K562 (cell line): ENCODE data around the gene AP1B1. TPM values are rescaled to one million over a fixed set of nuclear protein-coding genes. Genes with fewer than 3 reads are reported as not detected.

Experiments used
- ATAC-seq: fragments of 200-7000 bp; cut with Tn5 transposase; 3 replicates; pipeline ENCODE4 v1.9.1; 2020; ENCODE audit warnings: moderate library complexity
- BruUV-seq: library from RNA; stranded (reverse); fragments of 400-500 nt; replicated peaks from 2 replicates; lab custom pipeline; 2021; lab: Mats Ljungman, UMichigan
- CTCF ChIA-PET: fragments of 300-600 bp; formaldehyde crosslinking; extraction: SDS; loops from one replicate; lab custom pipeline; 2021; ENCODE audit warnings: low intra/inter-chr PET ratio; lab: Yijun Ruan, JAX
- POLR2A ChIA-PET: fragments of 300-600, 350-650 bp; sonication (Branson Sonifier 250); formaldehyde crosslinking; extraction: SDS; loops from one replicate; lab custom pipeline; 2021; ENCODE audit warnings: antibody characterized with exemption, inconsistent platforms; lab: Yijun Ruan, JAX
- DNase-seq, 4 experiments: peaks; one replicate each; pipeline versions ENCODE4 v3.0.0 to v3.0.0-alpha.2; 2011 to 2018; ENCODE audit warnings: low spot score in 3 of 4, mixed read lengths in 3 of 4; ENCODE audit errors: extremely low read depth in 1 of 4
- FAIRE-seq: peaks from 2 replicates; lab custom pipeline; 2011; peaks lifted over from hg19 to GRCh38; lab: Jason Lieb, UNC
- H2AFZ ChIP-seq: 2 replicates; pipeline ENCODE4 v1.6.0; 2011; ENCODE audit warnings: low read depth, low read length, control low read depth, inconsistent platforms
- H3K27ac ChIP-seq: fragments of 200-600 bp; 3 replicates; pipeline ENCODE4 v1.8.0; 2011; ENCODE audit warnings: low read depth, mild to moderate bottlenecking, control low read depth, inconsistent platforms, low read length, moderate library complexity, mixed read lengths; ENCODE audit errors: extremely low read depth
- H3K27me3 ChIP-seq, 2 experiments: fragments of 300-600 bp in 1 of 2; 2 replicates in 1 of 2; 3 replicates in 1 of 2; pipeline versions ENCODE4 v1.6.0 to v1.8.0; 2011; ENCODE audit warnings: inconsistent platforms in 2 of 2, low read length in 2 of 2, mild to moderate bottlenecking in 1 of 2, mixed read lengths in 1 of 2, moderate library complexity in 1 of 2; ENCODE audit not compliant: control insufficient read depth in 2 of 2, insufficient read depth in 2 of 2
- H3K36me3 ChIP-seq: fragments of 300-600 bp; 3 replicates; pipeline ENCODE4 v1.8.0; 2011; ENCODE audit warnings: mild to moderate bottlenecking, low read length, inconsistent platforms; ENCODE audit not compliant: control insufficient read depth, insufficient read depth
- H3K4me1 ChIP-seq, 2 experiments: fragments of 200-600 bp in 1 of 2; replicated peaks in 1 of 2; 2 replicates in 1 of 2; 3 replicates in 1 of 2; pipeline versions ENCODE4 v1.5.1 to v1.8.0; 2011; ENCODE audit warnings: inconsistent platforms in 2 of 2, low read length in 2 of 2, mild to moderate bottlenecking in 1 of 2, mixed read lengths in 1 of 2, moderate library complexity in 1 of 2; ENCODE audit not compliant: control insufficient read depth in 2 of 2, insufficient read depth in 2 of 2
- H3K4me2 ChIP-seq: 2 replicates; pipeline ENCODE4 v1.6.1; 2011; ENCODE audit warnings: low read length, control low read depth, inconsistent platforms, mixed read lengths; ENCODE audit not compliant: insufficient read depth
- H3K4me3 ChIP-seq: fragments of 200-600 bp; sonication (generic), shearing (Covaris generic); 2 replicates; pipeline ENCODE4 v1.5.1; 2016; ENCODE audit warnings: control low read depth, inconsistent platforms
- H3K79me2 ChIP-seq: fragments of 200-600 bp; 3 replicates; pipeline ENCODE4 v1.8.0; 2011; ENCODE audit warnings: low read length, inconsistent platforms; ENCODE audit not compliant: control insufficient read depth, insufficient read depth
- H3K9ac ChIP-seq, 2 experiments: 2 replicates each; pipeline versions ENCODE4 v1.6.0 to v1.6.1; 2011; ENCODE audit warnings: low read depth in 2 of 2, low read length in 2 of 2, control low read depth in 1 of 2, inconsistent platforms in 1 of 2, mild to moderate bottlenecking in 1 of 2, mixed read lengths in 1 of 2; ENCODE audit not compliant: insufficient read depth in 1 of 2
- H3K9me1 ChIP-seq: one replicate; pipeline ENCODE4 v1.6.0; 2011; ENCODE audit warnings: inconsistent platforms, mild to moderate bottlenecking, low read length, moderate library complexity; ENCODE audit not compliant: control insufficient read depth, insufficient read depth
- H3K9me3 ChIP-seq: replicated peaks from 2 replicates; pipeline ENCODE4 v1.5.1; 2011; ENCODE audit warnings: low read depth, low read length, inconsistent platforms; ENCODE audit not compliant: control insufficient read depth, insufficient read depth
- H4K20me1 ChIP-seq: replicated peaks from 2 replicates; pipeline ENCODE4 v1.6.1; 2011; ENCODE audit warnings: low read length, inconsistent platforms, mixed read lengths; ENCODE audit not compliant: control insufficient read depth, insufficient read depth
- PYGO2 ChIP-seq: fragments of 450-650 bp; IDR thresholded peaks from 2 replicates; pipeline ENCODE4 v1.6.1; 2016; ENCODE audit warnings: mild to moderate bottlenecking, missing genetic modification characterization, moderate library complexity, missing compliant biosample characterization
- ZNF217 ChIP-seq: sonication (generic); formaldehyde crosslinking; IDR thresholded peaks from 2 replicates; pipeline ENCODE4 v1.8.0; 2022; ENCODE audit warnings: mild to moderate bottlenecking, missing genetic modification reagents
- WGBS: fragments of 100-300 bp; shearing (Covaris generic); methylation state at CpG from one replicate; pipeline ENCODE4 v1.1.6; 2016; ENCODE audit warnings: low coverage, mixed read lengths; ENCODE audit not compliant: insufficient coverage; ENCODE audit errors: missing lambda C conversion rate; 5-methylcytosine and 5-hydroxymethylcytosine counted together
- in situ Hi-C: fragments of 300-500 bp; cut with MboI; formaldehyde crosslinking; loops from 4 replicates; pipeline ENCODE4 v1.15.0; 2018; ENCODE audit warnings: inconsistent platforms, mixed read lengths
- intact Hi-C: fragments of 100-400 bp; cut with micrococcal nuclease; formaldehyde crosslinking; loops from 2 replicates; pipeline ENCODE4 v1.14.2; 2022
- polyA plus RNA-seq, 8 experiments: library from polyadenylated mRNA; depleted of rRNA in 4 of 8; stranded (reverse) in 5 of 8; unstranded in 3 of 8; fragments of >200 nt; fragmentation: Nextera tagmentation in 2 of 8; fragmentation: Illumina TruSeq in 1 of 8; extraction: Ambion mirVana in 2 of 8; extraction: Trizol in 1 of 8; gene quantifications; 2 replicates each; pipeline versions ENCODE4 v1.2.1 to v1.2.3, GENCODE V29; 2011 to 2014; ENCODE audit warnings: inconsistent platforms in 1 of 8, missing spikeins in 1 of 8
- total RNA-seq, 7 experiments: library from RNA; depleted of rRNA in 6 of 7; stranded (reverse); fragments of >200 nt in 6 of 7; fragmentation: Illumina TruSeq in 2 of 7; extraction: Trizol in 2 of 7; gene quantifications; 2 replicates each; pipeline versions ENCODE4 v1.2.1 to v1.2.3, GENCODE V29; 2011 to 2021; ENCODE audit warnings: low replicate concordance in 1 of 7
- TF ChIP-seq, protein P1 (sequence below): fragments of 450-650 bp; conservative IDR thresholded peaks from 2 replicates; pipeline ENCODE4 v1.6.1; 2016; ENCODE audit warnings: missing genetic modification characterization, low read depth, mild to moderate bottlenecking, missing compliant biosample characterization, moderate library complexity
- TF ChIP-seq, protein P2 (sequence below), 2 experiments: fragments of 450-650 bp; IDR thresholded peaks; 2 replicates each; pipeline ENCODE4 v1.6.1; 2016

AP1B1 gene
- total and polyA plus RNA-seq, 9 of the 15 experiments (the other 6 are each of a cell fraction or from before 2014, with no cell fraction given): 1.2 to 60.9 (median 30.1) TPM

DNA sequence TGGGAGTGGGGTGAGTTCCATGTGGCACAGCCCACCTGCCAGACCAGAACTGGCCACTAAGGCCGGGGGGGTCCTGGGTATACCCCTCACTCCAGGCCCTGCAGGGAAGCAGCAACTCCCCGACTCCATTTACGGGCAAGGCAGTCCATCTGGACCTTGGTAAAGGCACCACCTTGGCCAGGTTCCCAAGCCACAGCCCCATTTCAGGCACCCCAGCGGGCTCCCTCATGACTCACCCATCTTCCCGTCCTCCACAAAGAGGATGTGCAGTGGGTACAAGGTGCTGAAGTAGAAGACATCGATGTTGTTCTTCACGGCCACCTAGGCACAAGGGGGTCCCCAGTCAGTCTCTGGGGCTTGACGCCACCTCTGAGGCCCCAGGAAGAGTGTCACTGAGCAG lies 57.2 kb downstream of the AP1B1 start:
- no peak for ATAC-seq
- no peaks in the 10 kb centered on the region for H3K9me1 ChIP-seq
- ChIA-PET POLR2A (no interaction called here), CTCF (no interaction called here)
- peaks cover 0 to 10% of the 10 kb centered on the region in 2 experiments; a peak in 2 of 5 replicates for H3K4me1 ChIP-seq
- H2AFZ ChIP-seq: no peak overlapping the region
- no peaks in the 10 kb centered on the region for H3K79me2 ChIP-seq
- H3K27ac ChIP-seq: no peak overlapping the region
- H4K20me1 ChIP-seq: no peaks in the 10 kb centered on the region
- no TSS peak for BruUV-seq
- DNase-seq: no peak
- 89% methylated on average over 7 of the region's 8 CpGs for WGBS
- TF ChIP-seq PYGO2: no peak
- TF ChIP-seq, protein P1, sequence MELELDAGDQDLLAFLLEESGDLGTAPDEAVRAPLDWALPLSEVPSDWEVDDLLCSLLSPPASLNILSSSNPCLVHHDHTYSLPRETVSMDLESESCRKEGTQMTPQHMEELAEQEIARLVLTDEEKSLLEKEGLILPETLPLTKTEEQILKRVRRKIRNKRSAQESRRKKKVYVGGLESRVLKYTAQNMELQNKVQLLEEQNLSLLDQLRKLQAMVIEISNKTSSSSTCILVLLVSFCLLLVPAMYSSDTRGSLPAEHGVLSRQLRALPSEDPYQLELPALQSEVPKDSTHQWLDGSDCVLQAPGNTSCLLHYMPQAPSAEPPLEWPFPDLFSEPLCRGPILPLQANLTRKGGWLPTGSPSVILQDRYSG (tag): no peak
- TF ChIP-seq, protein P2, sequence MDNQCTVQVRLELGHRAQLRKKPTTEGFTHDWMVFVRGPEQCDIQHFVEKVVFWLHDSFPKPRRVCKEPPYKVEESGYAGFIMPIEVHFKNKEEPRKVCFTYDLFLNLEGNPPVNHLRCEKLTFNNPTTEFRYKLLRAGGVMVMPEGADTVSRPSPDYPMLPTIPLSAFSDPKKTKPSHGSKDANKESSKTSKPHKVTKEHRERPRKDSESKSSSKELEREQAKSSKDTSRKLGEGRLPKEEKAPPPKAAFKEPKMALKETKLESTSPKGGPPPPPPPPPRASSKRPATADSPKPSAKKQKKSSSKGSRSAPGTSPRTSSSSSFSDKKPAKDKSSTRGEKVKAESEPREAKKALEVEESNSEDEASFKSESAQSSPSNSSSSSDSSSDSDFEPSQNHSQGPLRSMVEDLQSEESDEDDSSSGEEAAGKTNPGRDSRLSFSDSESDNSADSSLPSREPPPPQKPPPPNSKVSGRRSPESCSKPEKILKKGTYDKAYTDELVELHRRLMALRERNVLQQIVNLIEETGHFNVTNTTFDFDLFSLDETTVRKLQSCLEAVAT (IDR thresholded peaks at IDR 0.05): no peak
- TF ChIP-seq ZNF217: no peak
- no peak for FAIRE-seq
- in situ Hi-C loops (no loop called here), intact Hi-C loops (no loop called here)
- H3K36me3 ChIP-seq: peaks cover 44% of the 10 kb centered on the region; the same call in 2 of the 3 replicates
- no peak overlapping the region for H3K9ac ChIP-seq
- H3K27me3 ChIP-seq: no peaks in the 10 kb centered on the region
- no peak overlapping the region for H3K4me2 ChIP-seq
- H3K9me3 ChIP-seq: no peaks in the 10 kb centered on the region
- H3K4me3 ChIP-seq: no peak overlapping the region
